Jurkat, Clone E6-1 (cell line): Measurements from ENCODE around the gene EMC10.

Experiments
- DNase-seq: peaks from one replicate; pipeline ENCODE4 v3.0.0-alpha.2; 2011; ENCODE audit warnings: low read depth, low spot score
- H3K4me3 ChIP-seq: 2 replicates; pipeline ENCODE4 v1.5.1; 2011; ENCODE audit warnings: mild to moderate bottlenecking, low read length, control low read depth, moderate library complexity

EMC10 gene

GRCh38 chr19:50510121-50510670, 33.9 kb downstream of the EMC10 start:
- H3K4me3 ChIP-seq, result peak overlapping the region; percentile 78
- DNase-seq, result no peak

GRCh38 chr19:50510700-50511068, 34.4 kb downstream of the EMC10 start:
- no peak for DNase-seq
- peak overlapping the region; percentile 78 for H3K4me3 ChIP-seq

- DNase-seq, result peak; percentile 99
Measured at GRCh38 chr19:50511069-50511822, 34.9 kb downstream of the EMC10 start, which contains the start of gene JOSD2. Gene JOSD2 (minus strand): TSS chr19:50511191. CDS start chr19:50510431, 760 bp downstream.

GRCh38 chr19:50512112-50512998, 36.0 kb downstream of the EMC10 start:
- peak overlapping the region; percentile 78 for H3K4me3 ChIP-seq
- DNase-seq, result no peak

More at GRCh38 chr19:50511069-50511822, 34.9 kb downstream of the EMC10 start, which contains the start of gene JOSD2:
- H3K4me3 ChIP-seq, result peak within 1 kb of the TSS; percentile 78

GRCh38 chr19:50512999-50513745, 36.9 kb downstream of the EMC10 start:
- no peak overlapping the region for H3K4me3 ChIP-seq
- DNase-seq, result no peak

- peak within 1 kb of the TSS; percentile 47 for H3K4me3 ChIP-seq
- no peak for DNase-seq
Measured at GRCh38 chr19:50513746-50514345, 37.5 kb downstream of the EMC10 start, which contains the start of gene ASPDH. Gene ASPDH (minus strand): TSS chr19:50513913. CDS start chr19:50513823, 90 bp downstream.

- peak overlapping the region; percentile 47 for H3K4me3 ChIP-seq
- peak; percentile 72 for DNase-seq
Measured at GRCh38 chr19:50514346-50515167, 38.2 kb downstream of the EMC10 start.

- no peak overlapping the region for H3K4me3 ChIP-seq
- DNase-seq, result no peak
Measured at GRCh38 chr19:50515168-50515561, 38.9 kb downstream of the EMC10 start.

- H3K4me3 ChIP-seq, result no peak overlapping the region
- no peak for DNase-seq
Measured at GRCh38 chr19:50516456-50516855, 40.1 kb downstream of the EMC10 start.

- no peak overlapping the region for H3K4me3 ChIP-seq
- DNase-seq, result no peak
Measured at GRCh38 chr19:50516964-50517703, 40.8 kb downstream of the EMC10 start.

- no peak for DNase-seq
- H3K4me3 ChIP-seq, result no peak overlapping the region
Measured at GRCh38 chr19:50517704-50518075, 41.4 kb downstream of the EMC10 start.

- no peak overlapping the region for H3K4me3 ChIP-seq
- DNase-seq, result no peak
Measured at GRCh38 chr19:50518091-50519005, 42.0 kb downstream of the EMC10 start.

- H3K4me3 ChIP-seq, result no peak overlapping the region
Measured at GRCh38 chr19:50519006-50519575, 42.8 kb downstream of the EMC10 start.

GRCh38 chr19:50520822-50521465, 44.6 kb downstream of the EMC10 start:
- no peak for DNase-seq
- no peak overlapping the region for H3K4me3 ChIP-seq

More at GRCh38 chr19:50519006-50519575, 42.8 kb downstream of the EMC10 start:
- no peak for DNase-seq

GRCh38 chr19:50522881-50523280, 46.6 kb downstream of the EMC10 start:
- DNase-seq, result no peak
- no peak overlapping the region for H3K4me3 ChIP-seq
